ENCODE measurements around the gene PRSS56.
"Not testable (repeated sequence)": the region's sequence is repeated elsewhere in the genome, so short reads cannot be mapped to it uniquely, and the experiment has no call there.

Gene PRSS56

GRCh38 chr2:232526372-232526941 is 6.3 kb downstream of the PRSS56 start:
- DNase-seq: no peak

- no peak for DNase-seq
Measured at GRCh38 chr2:232527905-232528470, 7.8 kb downstream of the PRSS56 start.

GRCh38 chr2:232528746-232529460 is 8.7 kb downstream of the PRSS56 start:
- DNase-seq: no peak

GRCh38 chr2:232529806-232530547 is 9.8 kb downstream of the PRSS56 start:
- DNase-seq: no peak

- no peak for DNase-seq
Measured at GRCh38 chr2:232530626-232531260, 10.6 kb downstream of the PRSS56 start.

GRCh38 chr2:232532419-232532818 is 12.2 kb downstream of the PRSS56 start:
- no peak for DNase-seq

GRCh38 chr2:232532821-232533220 is 12.6 kb downstream of the PRSS56 start:
- DNase-seq: not testable (repeated sequence)

- DNase-seq: no peak
Measured at GRCh38 chr2:232533944-232534710, 13.9 kb downstream of the PRSS56 start.

GRCh38 chr2:232534940-232535651 is 14.9 kb downstream of the PRSS56 start:
- DNase-seq: no peak

GRCh38 chr2:232535761-232536530 is 15.8 kb downstream of the PRSS56 start:
- no peak for DNase-seq

GRCh38 chr2:232537079-232537478 is 16.9 kb downstream of the PRSS56 start:
- DNase-seq: no peak

- no peak for DNase-seq
Measured at GRCh38 chr2:232537499-232537898, 17.3 kb downstream of the PRSS56 start.

- DNase-seq: no peak
Measured at GRCh38 chr2:232538671-232539070, 18.5 kb downstream of the PRSS56 start.

GRCh38 chr2:232539298-232540231 is 19.4 kb downstream of the PRSS56 start, which contains the start of gene CHRNG:
Gene CHRNG, plus strand, starts transcription at chr2:232539692. Its CDS starts 56 bp downstream, at chr2:232539748.
- no peak for DNase-seq

- DNase-seq: no peak
Measured at GRCh38 chr2:232540441-232541041, 20.4 kb downstream of the PRSS56 start.

GRCh38 chr2:232541195-232541960 is 21.2 kb downstream of the PRSS56 start:
- no peak for DNase-seq

- DNase-seq: no peak
Measured at GRCh38 chr2:232541961-232542714, 21.9 kb downstream of the PRSS56 start.

All from NCI-H1092 treated with DMSO at 0.1 percent for 48 hours (cell line).